SK-N-SH treated with all-trans-retinoic acid at 6 μM for 48 hours (cell line): ENCODE measurements around the gene DPP10.

Experiments used
- ARNTL ChIP-seq: fragments of 450-650 bp; formaldehyde crosslinking; IDR thresholded peaks from 2 replicates; pipeline ENCODE4 v1.5.0; 2020; ENCODE audit warnings: low read depth, mild to moderate bottlenecking, moderate library complexity, borderline replicate concordance
- PPARA ChIP-seq: fragments of 250-450 bp; sonication (Bioruptor Pico); IDR thresholded peaks from 2 replicates; pipeline ENCODE4 v1.5.0; 2020; ENCODE audit warnings: mild to moderate bottlenecking, borderline replicate concordance
- ZFP30 ChIP-seq: fragments of 450-650 bp; formaldehyde crosslinking; IDR thresholded peaks from 2 replicates; pipeline ENCODE4 v1.5.0; 2022; ENCODE audit warnings: mild to moderate bottlenecking, moderate library complexity
- ZNF70 ChIP-seq: fragments of 450-650 bp; formaldehyde crosslinking; IDR thresholded peaks from 2 replicates; pipeline ENCODE4 v1.5.0; 2020; ENCODE audit warnings: mild to moderate bottlenecking, moderate library complexity
- ZNF8 ChIP-seq: fragments of 450-650 bp; formaldehyde crosslinking; IDR thresholded peaks from 2 replicates; pipeline ENCODE4 v1.5.0; 2020; ENCODE audit warnings: mild to moderate bottlenecking, moderate library complexity
- TF ChIP-seq, protein P1 (sequence below): fragments of 250-450 bp; sonication (Bioruptor Pico); IDR thresholded peaks from 2 replicates; pipeline ENCODE4 v1.8.0; 2020; ENCODE audit warnings: mild to moderate bottlenecking, moderate library complexity, borderline replicate concordance
- TF ChIP-seq, protein P2 (sequence below): fragments of 250-450 bp; sonication (Bioruptor Pico); IDR thresholded peaks from 2 replicates; pipeline ENCODE4 v1.5.1; 2021; ENCODE audit warnings: mild to moderate bottlenecking, moderate library complexity
- TF ChIP-seq, protein P3 (sequence below): fragments of 250-450 bp; sonication (Bioruptor Pico); IDR thresholded peaks from 2 replicates; pipeline ENCODE4 v1.5.1; 2020; ENCODE audit warnings: low read depth, mild to moderate bottlenecking, moderate library complexity

DNA sequence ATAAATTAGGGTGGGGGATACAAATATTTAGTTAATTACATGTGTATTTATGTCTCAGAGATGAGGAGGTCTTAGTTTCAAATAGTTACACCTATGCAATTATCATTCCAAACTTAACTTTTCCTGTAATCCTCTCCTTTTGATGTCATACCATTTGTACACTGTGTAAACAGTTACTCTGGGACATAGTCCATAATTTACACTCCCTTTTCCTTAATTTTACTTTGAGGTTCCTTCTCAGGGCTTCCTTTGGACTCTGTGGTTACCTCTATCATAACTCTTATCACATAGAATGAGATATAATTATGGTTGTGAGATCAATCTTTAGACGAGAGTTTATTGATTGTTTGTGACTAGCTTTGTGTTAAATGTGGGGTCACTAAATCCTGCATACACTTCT is 84.4 kb downstream of the DPP10 start:
- TF ChIP-seq, protein P1, sequence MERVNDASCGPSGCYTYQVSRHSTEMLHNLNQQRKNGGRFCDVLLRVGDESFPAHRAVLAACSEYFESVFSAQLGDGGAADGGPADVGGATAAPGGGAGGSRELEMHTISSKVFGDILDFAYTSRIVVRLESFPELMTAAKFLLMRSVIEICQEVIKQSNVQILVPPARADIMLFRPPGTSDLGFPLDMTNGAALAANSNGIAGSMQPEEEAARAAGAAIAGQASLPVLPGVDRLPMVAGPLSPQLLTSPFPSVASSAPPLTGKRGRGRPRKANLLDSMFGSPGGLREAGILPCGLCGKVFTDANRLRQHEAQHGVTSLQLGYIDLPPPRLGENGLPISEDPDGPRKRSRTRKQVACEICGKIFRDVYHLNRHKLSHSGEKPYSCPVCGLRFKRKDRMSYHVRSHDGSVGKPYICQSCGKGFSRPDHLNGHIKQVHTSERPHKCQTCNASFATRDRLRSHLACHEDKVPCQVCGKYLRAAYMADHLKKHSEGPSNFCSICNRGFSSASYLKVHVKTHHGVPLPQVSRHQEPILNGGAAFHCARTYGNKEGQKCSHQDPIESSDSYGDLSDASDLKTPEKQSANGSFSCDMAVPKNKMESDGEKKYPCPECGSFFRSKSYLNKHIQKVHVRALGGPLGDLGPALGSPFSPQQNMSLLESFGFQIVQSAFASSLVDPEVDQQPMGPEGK (CRISPR knock-in tag): no peak
- TF ChIP-seq, protein P2, sequence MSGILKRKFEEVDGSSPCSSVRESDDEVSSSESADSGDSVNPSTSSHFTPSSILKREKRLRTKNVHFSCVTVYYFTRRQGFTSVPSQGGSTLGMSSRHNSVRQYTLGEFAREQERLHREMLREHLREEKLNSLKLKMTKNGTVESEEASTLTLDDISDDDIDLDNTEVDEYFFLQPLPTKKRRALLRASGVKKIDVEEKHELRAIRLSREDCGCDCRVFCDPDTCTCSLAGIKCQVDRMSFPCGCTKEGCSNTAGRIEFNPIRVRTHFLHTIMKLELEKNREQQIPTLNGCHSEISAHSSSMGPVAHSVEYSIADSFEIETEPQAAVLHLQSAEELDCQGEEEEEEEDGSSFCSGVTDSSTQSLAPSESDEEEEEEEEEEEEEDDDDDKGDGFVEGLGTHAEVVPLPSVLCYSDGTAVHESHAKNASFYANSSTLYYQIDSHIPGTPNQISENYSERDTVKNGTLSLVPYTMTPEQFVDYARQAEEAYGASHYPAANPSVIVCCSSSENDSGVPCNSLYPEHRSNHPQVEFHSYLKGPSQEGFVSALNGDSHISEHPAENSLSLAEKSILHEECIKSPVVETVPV (CRISPR knock-in tag): no peak
- TF ChIP-seq, protein P3, sequence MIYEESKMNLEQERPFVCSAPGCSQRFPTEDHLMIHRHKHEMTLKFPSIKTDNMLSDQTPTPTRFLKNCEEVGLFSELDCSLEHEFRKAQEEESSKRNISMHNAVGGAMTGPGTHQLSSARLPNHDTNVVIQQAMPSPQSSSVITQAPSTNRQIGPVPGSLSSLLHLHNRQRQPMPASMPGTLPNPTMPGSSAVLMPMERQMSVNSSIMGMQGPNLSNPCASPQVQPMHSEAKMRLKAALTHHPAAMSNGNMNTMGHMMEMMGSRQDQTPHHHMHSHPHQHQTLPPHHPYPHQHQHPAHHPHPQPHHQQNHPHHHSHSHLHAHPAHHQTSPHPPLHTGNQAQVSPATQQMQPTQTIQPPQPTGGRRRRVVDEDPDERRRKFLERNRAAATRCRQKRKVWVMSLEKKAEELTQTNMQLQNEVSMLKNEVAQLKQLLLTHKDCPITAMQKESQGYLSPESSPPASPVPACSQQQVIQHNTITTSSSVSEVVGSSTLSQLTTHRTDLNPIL: no peak
- TF ChIP-seq ZNF8 (CRISPR knock-in tag) (no peak), PPARA (CRISPR knock-in tag) (no peak), ARNTL (no peak), ZNF70 (CRISPR knock-in tag) (no peak), ZFP30 (CRISPR knock-in tag) (no peak)
